ENCODE data around the gene CXorf58.
"Not testable (repeated sequence)": the region's sequence is repeated elsewhere in the genome, so short reads cannot be mapped to it uniquely, and the experiment has no call there.

Gene CXorf58, protein sequence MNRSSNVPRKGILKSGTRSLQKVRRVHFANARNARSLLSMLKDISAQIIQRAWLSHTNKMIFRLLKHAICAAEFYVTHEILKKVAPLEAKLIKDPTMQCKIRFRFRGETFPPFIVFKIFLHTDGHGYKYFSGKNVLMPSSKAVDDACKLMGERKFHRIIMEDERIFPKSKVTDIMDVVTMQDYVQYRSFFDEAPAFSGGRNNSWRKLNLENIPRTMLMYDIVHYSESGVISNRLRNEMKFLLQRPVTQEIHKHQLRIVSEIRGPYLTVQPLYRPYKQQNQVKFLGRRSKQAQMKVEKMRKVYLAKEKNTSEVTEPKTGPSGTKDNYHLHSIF

DNA sequence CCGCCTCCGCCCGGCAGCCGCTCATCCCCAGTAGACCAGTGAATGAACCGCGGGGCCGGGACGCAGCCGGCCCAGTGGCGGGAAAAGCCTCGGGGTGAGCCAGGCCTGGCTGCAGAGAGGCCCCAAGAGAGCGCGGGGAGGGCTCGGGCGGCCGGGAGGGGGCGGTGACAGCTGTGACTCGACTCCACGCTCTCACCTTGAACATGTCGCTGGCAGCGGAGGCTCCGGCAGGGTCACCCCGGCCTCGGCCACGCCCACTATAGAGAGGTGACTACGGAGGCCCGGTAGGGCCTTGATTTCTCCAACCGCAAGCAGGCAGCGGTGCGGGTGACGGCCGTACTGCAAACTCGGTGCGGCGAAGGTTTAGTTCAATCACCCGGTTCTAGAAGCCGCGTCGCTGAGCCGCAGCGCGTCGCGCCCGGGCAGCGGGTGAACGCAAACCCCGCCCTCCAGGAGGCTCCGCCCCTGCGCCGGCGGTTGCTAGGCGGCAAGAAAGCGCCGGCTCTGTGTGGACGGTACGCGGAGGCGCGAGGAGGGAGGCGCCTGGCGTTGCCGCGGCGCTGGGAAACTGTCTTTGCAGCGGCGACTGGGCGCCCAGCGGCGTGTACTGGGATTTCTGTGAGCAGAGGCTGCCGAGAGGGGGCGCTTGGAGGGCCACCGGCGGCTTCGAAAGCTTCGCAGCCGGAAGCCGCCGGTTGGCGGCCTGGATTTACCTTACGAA is at the start of gene CXorf58, which contains the start of gene APOO:
TSS of gene CXorf58 (plus strand) at position 509 of the 721 bp plus-strand sequence. CDS start 2,297 bp downstream, outside the sequence.
TSS of gene APOO (minus strand) at position 441 of the 721 bp plus-strand sequence. CDS start at position 205, 236 bp downstream.
- DNase-seq, result peak; percentile 77 to 95 (median 90)
- intact Hi-C loops (cut with DNase I), result loop anchor here (5.0 to 10.0 kb wide), 4 partner anchors 120 to 245 kb away; partner anchors contain the start of genes EIF2S3 and KLHL15

DNA sequence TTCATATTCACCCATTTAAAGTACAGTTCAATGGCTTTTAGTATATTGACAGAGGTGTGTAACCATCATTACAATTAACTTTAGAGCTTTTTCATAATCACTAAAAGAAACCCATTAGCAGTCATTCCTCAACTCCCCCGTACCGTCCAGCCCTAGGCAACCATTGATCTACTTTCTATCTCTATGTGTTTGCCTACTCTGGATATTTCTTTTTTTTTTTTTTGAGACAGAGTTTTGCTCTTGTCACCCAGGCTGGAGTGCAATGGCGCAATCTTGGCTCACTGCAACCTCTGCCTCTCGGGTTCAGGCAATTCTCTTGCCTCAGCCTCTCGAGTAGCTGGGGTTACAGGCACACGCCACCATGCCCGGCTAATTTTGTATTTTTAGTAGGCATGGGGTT is 48.6 kb upstream of the CXorf58 start:
- DNase-seq; intact Hi-C loops (cut with DNase I): not testable (repeated sequence)

DNA sequence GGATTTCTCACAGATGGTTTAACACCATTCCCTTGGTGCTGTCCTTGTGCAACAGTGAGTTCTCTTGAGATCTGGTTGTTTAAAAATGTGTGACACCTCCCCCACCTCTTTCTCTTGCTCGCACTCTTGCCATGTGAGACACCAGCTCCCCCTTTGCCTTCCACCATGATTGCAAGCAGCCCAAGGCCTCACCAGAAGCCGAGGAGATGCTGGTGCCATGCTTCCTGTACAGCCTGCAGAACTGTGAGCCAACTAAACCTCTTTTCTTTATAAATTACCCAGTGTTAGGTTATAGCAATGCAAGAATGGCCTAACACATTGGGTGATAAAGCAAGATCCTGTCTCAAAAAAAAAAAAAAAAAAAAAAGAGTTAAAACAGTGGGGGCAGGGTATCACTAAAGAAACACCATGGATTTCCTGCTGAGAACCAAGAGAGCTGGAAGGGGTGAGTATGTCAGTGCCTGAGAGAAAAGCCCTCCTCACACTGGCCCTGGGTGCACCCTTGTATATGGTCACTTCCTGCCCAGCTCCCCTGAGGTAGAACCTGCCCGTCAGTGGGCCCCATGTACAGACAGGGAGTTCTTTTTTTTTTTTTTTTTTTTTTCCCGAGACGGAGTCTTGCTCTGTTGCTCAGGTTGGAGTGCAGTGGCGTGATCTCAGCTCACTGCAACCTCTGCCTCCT is 46.5 kb upstream of the CXorf58 start:
- no peak for DNase-seq

DNA sequence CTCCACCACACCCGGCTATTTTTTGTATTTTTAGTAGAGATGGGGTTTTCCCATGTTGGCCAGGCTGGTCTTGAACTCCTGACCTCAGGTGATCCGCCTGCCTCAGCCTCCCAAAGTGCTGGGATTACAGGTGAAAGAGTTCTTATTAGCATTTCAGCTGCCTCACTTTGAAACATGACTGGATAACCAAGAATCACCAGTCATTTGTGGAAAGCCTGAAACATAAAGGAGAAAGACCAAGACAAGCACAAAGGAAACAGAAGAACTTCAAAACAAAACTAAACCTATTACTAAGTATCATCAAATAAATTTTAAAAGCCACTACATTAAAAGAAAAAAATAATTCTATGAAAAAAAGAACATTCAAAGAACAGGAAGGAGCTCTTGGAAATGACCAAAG is 45.9 kb upstream of the CXorf58 start:
- intact Hi-C loops (cut with DNase I); DNase-seq: not testable (repeated sequence)

More for the DNA sequence above, 46.5 kb upstream of the CXorf58 start:
- intact Hi-C loops (cut with DNase I), result no loop called here

DNA sequence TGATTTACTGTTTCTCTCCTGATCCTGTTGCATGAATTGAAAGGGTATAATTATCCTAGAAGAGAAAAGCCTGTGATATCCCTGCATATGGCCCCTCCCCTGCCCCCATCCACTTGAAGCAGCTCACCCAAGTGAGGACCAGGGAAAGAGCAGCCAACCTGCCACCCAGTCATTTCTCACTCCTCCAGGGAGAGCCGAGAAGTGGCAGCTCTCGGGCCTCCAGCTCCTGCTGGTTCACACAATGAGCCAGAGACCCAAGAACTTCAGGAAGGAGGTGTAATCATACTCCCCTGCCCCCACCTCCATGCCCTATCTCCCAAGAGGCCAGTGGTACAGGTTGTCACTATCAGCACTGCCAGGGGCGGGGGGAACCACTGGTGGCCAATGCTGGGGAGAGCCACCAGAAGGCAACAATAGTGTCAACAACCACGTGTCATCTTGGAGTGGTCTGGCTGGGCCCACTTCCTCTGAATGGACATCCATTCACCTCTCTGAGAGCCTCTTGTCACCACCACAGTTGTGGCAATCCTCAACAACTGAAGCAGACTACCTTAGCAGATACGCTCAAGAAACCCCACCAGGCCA is 43.0 kb upstream of the CXorf58 start:
- DNase-seq, result no peak
- intact Hi-C loops (cut with DNase I), result no loop called here

DNA sequence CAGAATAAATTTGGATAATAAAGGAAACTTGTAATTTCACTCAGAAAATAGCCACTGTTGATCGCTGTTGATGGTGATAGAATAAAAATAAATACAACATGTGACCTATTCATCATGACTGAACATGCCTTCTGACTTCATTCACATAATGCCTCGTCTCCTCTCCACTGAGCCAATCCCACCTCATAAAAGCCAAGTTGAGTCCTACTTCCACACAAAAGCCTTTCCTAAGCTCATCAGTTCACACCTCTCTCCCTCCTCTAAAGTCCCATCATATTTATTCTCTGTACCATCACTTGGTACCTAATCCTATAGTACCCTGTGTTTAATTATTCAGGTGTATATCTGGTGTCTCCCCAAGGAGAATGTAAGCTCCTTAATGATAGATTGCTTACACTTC is 37.8 kb upstream of the CXorf58 start:
- intact Hi-C loops (cut with DNase I), result no loop called here
- DNase-seq, result no peak

DNA sequence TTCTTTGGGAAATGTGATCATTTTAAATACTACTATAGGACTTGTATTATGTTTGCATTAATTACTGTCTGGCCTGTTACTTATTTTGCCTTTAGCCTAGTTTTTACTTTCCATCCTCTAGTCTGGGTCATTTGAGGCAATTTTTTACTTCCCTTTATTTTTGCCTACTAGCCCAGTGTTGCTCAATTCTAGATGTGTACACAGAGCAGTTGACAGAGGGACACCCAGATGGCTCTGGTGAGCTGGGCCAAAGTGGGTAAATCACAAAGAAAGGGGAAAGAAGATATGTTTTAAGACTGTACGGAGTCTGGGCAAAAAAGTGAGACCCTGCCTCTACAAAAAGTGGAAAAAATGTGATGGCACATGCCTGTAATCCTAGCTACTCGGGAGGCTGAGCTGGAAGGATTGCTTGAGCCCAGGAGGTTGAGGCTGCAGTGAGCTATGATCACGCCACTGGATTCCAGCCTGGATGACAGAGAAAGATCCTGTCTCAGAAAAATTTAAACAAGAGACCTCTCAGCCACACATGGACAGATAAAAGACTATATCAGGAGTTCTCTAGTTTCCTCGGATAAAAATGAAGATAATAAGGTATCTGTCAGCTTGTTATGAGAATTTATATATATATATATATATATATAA is 35.8 kb upstream of the CXorf58 start:
- DNase-seq, result no peak
- intact Hi-C loops (cut with DNase I), result no loop called here

DNA sequence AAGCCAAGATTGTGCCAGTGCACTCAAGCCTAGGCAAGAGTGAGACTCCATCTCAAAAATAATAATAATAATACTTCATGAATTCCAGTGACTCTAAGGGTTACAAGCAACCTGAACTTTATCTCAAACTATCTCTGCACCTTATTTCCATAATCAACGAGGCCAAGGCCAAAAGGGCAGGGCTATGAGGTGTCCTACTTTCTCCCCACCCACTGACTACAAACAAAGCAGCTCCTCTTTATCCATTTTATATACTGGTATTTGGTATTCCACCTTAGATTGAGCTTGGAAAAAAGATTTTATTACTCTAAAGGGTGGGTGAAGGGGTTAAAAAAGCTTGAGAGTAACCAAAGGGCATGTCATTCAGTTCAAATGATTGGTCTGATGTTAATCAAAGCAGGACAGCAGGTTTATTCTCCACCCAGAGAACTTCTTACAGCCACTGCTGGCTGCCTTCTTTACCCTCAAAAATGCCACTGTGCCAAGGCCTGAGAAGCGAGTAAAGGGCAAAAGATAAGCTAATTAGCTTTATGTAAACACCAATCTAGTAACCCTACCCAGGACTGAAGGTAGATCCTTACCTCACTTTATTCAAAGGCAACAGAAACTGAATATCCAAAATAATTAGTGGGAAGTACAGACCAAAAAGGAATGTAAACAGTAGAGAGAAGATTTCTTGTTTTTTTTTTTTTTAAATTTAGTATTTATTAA is 28.3 kb upstream of the CXorf58 start:
- no peak for DNase-seq
- intact Hi-C loops (cut with DNase I), result no loop called here

DNA sequence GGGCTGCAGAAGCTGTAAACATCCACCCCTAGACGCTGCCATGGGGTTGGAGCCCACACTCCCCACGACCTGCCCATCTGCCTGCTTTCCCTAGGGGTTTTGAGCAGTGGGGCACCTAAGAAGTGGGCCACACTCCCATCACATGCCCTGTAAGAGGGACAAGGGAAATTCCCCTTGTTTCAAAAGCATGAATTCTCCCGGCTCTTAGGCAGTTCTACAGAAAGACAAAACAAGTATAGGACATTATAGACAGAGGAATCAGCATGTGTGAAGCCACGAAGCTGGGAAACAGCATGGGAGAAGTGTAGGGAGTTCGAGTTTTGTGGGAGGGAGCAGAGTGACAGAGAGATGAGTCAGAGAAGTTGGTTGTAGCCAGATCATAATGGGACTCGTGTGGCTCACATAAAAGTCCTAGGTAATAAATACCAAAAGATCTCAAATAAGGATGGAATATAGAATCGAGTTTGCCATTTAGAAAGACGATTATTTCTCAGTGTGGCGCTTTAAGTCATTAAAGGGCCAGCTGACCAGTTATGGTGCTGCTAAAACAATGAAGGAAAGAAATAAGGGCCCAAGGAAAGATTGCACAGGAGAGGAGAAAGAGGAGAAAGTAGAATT is 24.0 kb upstream of the CXorf58 start:
- intact Hi-C loops (cut with DNase I), result no loop called here
- DNase-seq, result peak in 11 of 42 donors; percentile 14 to 71 (median 35)

DNA sequence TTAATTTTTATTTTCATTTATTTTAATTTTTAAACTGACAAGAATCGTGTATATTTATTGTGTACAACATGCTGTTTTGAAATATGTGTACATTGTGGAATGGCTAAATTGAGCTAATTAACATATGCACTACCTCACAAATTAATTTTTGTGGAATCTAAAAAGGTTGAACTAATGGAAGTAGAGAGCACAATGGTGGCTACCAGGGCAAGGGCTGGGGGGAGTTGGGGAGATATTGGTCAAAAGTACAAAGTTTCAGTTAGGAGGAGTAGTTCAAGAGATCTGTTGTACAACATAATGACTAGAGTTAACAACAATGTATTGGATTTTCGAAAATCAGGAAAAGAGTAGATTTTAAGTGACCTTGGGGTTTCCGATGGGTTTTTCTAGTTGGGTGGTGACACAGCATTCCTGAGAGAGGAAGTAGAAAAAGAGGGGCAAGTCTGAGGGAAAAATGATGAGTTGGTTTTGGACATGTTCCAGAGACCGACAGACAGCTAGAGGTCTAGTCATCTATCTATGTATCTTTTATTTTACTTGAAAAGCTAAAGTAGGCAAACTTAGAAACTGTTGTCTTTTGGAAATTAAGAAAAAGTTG is 23.3 kb upstream of the CXorf58 start:
- DNase-seq, result no peak
- intact Hi-C loops (cut with DNase I), result no loop called here

DNA sequence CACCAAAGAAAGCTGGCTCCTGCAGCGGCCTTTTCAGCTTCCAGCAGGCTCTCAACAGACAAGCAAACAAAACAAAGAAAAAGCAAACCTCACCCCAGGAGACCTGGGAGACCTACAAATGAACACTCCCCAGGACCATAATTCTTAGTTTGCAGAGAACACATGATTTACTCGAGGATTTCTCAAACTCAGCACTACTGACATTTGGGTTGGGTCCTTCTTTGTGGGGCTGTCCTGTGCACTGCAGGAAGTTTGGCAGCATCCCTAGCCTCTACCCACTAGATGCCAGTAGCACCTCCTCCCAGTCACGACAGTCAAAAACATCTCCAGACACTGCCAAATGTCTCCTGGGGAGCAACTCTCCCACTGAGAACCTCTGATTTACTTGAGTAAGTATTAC is 22.0 kb upstream of the CXorf58 start:
- intact Hi-C loops (cut with DNase I), result no loop called here
- DNase-seq, result no peak

DNA sequence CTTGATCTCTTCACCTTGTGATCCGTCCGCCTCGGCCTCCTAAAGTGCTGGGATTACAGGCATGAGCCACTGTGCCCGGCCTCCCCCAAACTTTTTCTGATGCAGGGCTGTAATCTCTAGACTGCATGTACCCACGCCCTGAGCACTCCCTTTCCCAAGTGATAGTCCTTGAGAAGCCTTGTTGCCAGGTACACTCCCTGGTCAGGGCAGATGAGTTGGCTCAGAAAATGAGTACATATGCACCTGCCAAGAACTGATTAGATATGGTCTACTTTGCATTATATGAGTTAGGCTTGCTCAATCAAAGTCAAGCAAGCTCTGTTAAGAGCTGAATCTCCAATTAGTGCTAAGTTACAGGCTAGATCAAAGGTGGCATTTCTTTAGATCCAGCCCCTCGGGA is 20.4 kb upstream of the CXorf58 start:
- DNase-seq, result no peak
- intact Hi-C loops (cut with DNase I), result no loop called here

DNA sequence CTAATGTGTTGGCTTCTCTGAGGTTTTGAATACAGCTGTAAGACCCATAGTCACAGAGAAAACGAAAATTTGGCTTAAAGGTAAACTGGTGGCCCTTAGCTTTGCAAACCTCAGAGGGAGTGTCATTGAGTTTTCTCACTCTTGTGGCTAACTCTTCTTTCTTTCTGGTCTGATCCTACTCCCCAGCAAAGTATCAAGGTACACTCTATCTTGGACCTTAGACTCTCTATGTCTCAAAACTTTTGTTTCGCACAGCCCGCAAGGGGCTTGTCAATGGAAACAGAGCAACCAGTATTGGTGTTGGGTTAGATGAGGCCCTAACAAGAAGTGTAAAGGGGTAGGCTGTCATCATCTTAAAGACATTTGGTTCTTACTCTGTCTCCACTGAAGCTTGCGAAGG is 19.9 kb upstream of the CXorf58 start:
- no peak for DNase-seq
- intact Hi-C loops (cut with DNase I), result no loop called here

DNA sequence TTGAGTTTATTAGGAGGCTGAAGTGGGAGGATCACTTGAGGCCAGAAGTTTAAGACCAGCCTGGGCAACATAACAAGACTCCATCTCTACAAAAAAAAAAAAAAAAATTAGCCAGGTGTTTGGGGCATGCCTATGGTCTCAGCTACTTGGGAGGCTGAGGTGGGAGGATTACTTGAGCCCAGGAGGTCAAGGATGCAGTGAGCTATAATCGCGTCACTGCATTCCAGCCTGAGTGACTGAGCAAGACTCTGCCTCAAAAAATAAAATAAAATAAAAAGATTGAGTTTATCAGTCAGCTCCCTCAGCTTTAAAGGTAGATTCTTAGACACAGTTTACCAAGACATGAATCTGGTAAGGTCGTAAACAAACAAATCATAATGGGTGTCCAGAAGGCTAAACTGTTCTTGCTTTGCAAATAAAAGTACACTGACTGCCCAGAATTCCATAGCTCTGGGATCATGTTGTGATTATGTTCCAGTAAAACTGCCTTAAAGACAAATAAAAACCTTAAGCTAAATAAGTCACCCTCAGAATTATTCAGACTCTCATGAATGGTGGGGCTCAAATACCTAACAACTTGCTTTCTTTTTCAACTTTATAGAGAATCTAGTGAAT is 18.8 kb upstream of the CXorf58 start:
- DNase-seq, result no peak
- intact Hi-C loops (cut with DNase I), result no loop called here

DNA sequence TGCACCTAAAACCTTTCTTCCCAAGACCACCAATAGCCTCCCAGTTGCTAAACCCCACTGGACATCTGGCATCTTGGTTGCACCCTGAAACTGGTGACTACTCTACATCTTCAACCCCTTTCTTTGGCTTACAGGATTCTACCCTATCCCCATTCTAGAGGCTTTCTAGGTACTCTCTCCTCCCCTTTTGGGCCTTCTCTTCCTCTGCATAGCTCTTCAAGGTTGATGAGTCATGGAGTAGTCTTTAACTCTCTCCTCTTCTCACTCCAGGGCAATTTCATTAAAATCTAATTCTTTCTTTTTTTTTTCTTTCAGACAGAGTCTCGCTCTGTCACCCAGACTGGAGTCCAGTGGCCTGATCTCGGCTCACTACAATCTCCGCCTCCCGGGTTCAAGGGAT is 16.9 kb upstream of the CXorf58 start:
- intact Hi-C loops (cut with DNase I), result no loop called here
- no peak for DNase-seq

DNA sequence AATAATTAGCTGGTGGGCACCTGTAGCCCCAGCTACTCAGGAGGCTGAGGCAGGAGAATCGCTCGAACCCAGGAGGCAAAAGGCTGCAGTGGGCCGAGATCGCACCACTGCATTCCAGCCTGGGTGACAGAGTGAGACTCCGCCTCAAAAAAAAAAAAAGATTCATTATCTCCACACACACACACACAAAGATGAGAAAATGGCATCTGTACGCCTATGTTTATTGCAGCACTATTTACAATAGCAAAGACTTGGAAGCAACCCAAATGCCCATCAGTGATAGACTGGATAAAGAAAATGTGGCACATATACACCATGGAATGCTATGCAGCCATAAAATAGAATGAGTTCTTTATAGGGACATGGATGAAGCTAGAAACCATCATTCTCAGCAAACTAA is 12.8 kb upstream of the CXorf58 start:
- DNase-seq; intact Hi-C loops (cut with DNase I): not testable (repeated sequence)

DNA sequence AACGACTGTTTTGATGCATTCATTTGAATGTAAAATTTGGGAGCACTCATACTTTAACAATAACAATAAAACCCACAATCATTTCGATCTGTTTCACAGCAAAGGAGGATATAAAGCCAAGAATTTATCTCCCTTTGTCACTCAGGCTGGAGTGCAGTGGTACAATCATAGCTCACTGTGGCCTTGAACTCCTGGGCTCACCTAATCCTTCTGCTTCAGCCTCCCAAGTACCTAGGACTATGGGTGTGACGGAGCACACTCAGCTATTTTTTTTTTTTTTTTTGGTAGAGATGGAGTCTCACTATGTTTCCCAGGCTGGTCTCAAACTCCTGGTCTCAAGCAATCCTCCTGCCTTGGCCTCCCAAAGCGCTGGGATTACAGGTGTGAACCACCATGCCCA is 11.3 kb upstream of the CXorf58 start:
- DNase-seq; intact Hi-C loops (cut with DNase I): not testable (repeated sequence)
